HG03103 (cell line): ENCODE results near the gene EXD3.
"Not testable (repeated sequence)": the region's sequence is repeated elsewhere in the genome, so short reads cannot be mapped to it uniquely, and the experiment has no call there.

Source experiments
- ATAC-seq: cut with Tn5 transposase; IDR thresholded peaks from one replicate; pipeline ENCODE4 v1.9.1; 2021; ENCODE audit warnings: low read depth; ENCODE audit not compliant: unreplicated experiment

Gene EXD3

GRCh38 chr9:137422604-137423513 lies at the start of gene EXD3, which contains the start of gene NOXA1:
Gene EXD3 (minus strand): TSS chr9:137423162. CDS start chr9:137395357, 27,805 bp downstream.
Gene NOXA1 (plus strand): TSS chr9:137423393. CDS start chr9:137423530, 137 bp downstream.
- peak; percentile 72 for ATAC-seq

DNA sequence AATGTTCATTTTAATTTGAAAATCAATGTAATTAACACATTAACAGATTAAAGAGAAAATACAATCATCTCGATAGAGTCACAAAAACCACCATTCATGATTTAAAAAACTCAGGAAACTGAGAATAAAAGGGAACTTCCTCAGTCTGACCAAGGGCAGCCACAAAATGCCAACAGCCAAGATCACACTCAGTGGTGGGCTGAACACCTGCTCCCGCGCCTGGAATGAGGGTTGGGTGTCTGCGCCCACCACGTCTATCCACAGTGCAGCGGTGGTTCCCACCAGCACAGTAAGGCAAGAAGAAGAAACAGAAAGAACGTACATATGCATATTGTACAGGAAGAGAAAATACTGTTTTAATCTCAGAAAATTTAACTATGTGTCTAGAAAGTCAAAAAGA lies 47.8 kb upstream of the EXD3 start:
- no peak for ATAC-seq

DNA sequence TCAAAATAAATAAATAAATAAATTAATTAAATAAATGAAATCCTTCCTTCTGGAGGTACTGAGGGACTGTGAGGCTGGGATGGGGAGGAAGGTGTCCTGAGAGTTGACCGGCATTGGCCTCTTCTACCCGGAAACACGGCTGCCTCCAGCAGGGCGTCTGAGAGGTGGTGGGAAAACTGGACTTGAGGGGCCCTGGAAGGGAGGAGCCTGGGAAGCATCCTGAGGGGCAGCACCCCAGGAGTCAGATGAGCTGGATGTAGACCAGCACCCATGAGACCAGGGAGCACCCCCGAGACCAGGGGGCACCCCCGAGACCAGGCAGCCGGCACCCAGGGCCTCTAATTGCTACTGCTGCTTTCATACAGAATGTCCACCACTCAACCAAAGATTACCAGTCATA lies 44.9 kb upstream of the EXD3 start:
- no peak for ATAC-seq

DNA sequence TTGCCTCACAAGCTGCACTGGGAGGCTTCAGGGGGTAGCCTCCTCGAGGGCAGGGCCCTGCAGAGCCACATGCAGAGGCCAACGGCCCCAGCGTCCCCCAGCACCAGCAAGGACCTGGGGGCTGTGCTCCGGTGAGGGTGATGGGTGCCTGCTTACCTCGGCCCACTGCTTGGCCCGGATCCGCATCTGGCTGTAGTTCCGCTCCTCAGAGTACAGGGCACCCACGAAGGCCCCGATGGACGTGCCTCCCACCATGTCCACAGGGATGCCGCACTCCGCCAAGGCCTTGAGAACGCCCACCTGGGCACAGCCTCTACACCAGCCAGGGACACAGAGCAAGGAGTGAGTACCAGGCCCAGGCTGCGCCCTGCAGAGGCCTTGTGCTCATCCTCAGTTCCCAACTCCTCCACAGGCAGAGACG lies 44.2 kb upstream of the EXD3 start:
- ATAC-seq, result no peak

- not testable (repeated sequence) for ATAC-seq
Observed at GRCh38 chr9:137466389-137467085, 43.6 kb upstream of the EXD3 start.

GRCh38 chr9:137465720-137466388 lies 42.9 kb upstream of the EXD3 start:
- no peak for ATAC-seq

DNA sequence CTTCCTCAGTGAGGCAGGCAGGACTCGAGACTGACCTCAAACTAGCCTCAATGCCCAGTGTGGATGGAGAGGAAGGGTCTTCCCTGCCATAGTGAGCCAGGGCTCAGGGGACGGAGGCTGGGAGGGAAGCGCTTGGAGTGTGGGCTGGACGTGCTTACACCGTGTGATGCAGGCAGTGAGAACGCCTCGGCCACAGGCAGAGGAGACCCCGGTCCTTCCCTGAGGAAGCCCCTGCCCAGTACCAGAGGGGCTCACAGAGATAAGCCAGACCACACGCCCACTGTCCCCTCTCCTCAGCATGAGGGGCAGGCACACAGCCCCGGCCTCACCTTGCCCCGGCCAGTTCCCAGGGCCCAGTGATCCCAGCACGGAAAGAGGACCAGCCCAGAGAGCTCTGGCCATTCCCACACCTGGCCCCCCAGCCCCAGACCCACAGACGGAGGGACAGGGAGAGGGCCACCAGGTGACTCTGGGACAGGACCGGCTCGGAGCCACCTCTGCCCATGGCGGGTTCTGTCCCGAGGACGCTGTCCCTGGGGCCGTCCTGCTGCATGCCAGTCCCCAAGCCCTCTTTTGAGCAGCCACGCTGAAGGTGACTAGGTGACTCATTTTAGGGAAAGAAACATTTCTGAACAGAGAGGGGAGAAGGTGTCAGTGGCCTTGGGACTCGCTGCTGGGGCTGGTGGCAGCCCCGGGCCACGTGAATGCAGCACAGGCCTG lies 42.2 kb upstream of the EXD3 start:
- no peak for ATAC-seq

DNA sequence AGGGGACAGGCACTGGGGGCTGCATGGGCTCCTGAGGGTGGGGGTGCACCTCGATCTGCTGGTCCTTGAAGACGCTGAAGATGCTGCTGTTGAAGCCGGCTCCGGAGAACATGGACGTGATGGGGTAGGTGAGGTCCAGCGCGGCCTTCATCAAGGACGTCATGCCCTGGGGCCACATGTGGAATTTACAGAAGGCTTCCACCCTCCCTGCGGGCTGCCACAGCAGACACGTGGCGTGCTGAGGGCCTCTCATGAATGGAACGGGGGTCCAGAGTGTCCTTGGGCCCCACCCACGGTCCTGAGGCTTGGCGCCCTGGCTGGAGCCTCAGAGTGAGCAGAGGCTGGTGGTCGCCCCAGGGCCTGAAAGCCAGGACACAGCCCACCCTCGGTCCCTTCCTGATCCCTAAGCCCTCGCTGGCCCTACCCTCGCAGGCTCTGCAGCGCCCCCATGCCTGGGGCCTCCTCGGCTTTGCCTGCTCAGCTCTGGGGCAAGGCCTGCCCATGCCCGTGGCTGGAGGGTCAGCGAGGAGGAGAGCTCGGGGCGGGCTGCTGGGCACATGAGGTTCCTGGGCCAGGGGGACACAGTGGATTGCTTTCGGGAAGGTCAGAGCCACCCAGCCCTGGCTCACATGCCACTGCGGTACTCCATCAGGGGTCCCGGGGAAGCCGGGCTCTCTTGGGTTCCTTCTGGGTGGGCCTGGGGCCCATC lies 41.5 kb upstream of the EXD3 start:
- ATAC-seq, result no peak

DNA sequence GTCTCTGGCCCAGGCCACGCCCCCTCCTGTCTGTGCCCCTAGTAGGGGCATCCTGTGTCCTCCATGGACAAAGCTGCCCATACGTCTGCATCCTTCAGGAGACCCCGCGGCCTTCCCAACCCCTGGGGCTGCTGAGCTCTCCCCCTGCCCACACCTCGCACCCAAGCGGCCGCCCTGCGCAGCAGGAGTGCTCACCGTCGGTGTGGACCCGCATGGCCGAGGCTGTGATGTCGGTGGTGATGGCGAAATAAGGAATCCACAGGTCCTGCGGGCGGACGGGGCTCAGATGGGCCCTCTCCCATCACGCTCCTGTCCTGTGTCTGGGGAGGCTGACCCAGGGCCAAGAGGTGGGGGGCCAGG lies 40.9 kb upstream of the EXD3 start:
- no peak for ATAC-seq

DNA sequence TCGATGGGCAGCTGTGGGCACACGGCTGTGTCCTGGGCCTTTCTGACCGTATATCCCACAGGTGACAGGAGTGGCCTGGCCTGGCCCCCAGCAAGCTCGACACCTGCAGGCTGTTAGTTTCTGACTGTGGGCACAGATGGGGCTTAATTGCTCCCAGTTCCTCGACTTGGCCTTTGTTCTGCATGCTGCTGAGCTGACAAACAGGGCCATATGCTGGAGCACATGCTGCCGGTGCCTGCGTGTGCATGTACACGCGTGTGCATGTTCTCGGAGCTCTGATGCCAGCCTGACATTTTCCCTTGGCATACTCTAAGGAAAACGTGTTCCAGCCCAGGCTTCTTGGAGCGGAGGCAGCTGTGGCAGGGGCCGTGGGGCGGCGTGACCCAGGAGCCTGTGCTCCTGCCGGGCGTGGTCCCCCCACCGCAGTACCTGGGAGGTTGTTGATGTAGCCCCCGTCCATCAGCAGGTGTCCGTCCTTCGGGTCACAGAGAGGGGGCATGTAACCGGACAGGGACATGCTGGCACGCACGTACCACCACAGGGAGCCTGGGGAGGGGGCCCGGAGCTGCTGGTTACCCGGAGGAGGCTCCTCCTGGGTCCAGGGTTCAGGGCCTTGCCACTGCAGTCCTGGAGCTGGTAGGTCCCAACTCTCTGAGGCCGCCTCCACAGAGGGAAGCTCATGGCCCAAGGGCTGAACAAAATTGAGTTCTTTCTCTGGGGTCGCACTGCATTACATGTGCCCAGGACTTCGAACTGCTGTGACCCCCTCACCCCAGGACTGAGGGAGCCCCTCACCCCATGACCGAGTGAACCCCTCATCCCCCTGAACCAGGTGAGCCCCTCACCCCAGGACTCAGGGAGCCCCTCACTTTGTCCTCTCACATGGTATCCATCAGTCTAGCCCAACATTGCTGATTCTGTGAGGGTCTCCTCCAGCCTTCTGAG lies 40.3 kb upstream of the EXD3 start:
- no peak for ATAC-seq

DNA sequence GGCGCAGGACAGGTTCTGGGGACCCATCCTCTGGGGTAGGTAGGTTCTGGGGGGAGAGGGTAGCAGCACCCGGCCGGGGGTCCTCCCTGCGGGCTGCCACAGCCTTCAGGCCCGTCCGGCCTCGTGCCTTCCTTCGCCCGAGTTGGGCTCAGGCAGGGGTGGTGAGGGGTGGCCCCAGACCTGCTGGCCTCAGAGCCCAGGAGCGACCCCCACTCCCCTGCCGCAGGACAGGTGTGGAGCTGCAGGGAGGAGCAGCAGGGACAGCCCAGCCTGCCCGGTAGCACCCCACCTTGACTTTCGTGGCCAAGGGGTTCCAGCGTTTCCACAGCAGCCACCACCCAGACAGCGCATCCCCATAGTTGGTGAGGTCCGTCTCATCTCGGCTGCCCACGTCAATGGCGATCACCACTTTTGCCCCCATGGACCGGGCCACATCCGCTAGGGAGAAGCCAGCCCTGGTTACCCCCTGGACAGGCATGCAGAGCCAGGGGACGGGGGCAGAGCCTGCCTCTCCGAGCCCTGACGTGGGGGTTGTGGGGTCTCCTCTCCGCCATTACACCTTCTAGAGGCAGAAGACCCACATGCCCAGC lies 39.5 kb upstream of the EXD3 start:
- no peak for ATAC-seq

GRCh38 chr9:137461663-137462395 lies 38.9 kb upstream of the EXD3 start:
- ATAC-seq, result peak; percentile 43

DNA sequence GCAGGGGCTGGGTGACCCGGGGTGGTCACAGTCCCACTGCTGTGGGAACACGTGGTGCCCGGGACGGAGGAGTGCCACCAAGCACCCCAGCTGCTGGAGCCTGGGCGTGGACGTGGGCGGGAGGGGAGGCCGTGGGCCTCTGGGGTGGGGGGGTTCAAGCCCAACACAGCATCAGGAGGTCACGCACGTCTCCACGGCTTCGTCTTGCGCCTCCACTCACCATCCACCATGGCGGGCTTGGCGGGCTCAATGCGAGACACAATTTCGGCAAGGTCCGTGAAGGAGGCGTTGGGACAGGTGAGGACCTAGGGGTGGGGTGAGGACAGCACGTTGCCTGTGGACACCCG lies 38.3 kb upstream of the EXD3 start:
- ATAC-seq, result no peak

DNA sequence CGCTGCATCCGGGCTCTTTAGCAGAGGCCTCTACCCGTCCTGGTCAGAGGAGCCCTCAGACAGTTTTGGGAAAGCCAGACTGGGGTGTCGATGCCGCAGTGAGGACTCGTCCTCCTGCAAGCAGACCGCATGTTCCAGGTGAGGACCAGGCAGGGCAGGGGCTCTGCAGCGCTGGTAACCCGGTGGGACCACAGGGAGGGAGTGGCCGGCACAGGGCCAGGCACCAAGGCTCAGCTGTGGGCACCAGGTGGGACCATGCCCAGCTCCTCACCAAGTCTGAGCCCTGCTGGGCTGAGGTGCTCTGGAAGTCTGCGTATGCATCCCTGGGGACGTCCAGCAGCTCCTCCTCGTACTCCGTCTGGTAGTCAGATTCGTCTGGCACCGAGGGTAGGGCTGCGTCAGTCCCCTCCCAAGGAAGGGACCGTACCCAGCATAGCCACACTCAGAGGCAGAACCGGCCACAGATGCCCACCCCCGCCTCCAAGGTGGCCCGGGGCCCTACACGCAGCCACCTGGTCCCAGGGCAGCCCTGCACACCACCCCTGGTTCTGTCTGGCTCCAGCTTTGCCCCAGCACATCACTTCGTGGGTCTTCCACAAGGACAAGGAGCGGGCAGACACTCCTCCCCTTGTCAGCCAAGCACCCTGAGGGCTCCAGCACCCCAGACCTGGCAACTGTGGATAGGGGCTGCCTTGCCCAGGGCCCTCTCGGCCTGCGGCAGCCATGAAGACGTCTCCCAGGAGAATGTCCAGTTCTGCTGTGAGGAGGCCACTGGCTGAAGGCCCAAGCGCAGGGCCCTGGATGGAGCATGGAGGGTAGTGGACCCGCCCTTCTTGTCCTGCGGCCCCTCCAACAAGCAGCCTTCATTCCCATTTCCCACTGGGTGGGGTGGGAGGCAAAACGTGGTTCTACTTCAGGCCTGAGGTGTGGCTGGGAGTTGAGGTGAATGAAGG lies 37.7 kb upstream of the EXD3 start:
- ATAC-seq, result no peak

DNA sequence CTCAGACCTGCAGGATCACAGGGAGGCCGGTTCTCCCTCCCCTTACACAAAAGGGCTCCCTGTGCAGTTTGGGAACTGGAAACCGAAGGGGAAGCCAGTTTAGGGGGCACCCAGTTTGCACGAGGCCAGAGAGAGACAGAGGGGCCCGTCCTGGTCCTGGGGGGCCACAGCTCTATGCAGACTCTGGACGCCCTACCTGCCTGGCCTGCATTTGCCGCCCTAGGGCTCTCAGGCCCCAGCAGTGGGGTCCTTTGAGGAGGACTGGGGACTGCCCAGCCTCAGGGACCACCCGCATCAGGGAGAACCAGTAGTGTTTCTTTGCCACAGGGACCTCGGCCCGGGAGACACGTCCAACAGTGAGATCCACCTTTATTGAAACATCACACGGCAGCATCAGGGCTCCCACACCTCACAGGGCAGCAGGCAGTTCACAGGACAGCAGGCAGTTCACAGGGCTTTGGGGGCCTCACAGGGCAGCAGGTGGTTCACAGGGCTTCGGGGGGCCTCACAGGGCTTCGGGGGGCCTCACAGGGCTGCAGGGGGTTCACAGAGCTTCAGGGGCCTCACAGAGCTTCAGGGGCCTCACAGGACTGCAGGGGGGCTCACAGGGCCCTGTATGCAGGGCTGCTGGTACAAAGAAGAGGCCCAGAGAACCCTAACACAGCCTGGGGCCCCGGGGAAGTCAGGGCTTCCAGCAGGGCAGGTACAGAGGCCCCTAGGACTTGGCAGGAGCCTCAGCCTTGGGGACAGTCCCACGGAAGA lies 36.8 kb upstream of the EXD3 start:
- ATAC-seq, result no peak

DNA sequence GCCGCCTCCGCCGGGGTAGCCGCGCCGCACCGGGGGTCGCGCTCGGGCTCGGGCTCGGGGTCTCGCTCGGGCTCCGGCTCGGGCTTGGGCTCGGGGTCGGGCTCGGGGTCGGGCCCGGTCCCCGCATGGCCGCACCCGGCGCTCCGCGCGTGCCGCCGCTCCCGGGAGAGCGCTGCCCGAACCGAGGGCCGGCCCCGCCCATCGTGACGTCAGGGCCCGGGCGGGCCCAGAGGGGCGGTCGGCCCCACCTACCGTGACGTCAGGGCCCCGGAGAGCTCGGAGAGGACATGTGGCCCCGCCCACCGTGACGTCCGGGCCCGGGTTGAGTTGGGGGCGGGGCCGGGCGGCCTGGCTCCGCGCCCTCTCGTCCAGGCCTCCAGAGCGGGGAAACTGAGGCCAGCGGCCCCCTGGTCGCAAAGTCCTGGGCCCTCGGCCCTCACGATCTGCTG lies 36.2 kb upstream of the EXD3 start, which contains the start of gene NSMF:
Gene NSMF, minus strand, starts transcription at position 183 of the 449 bp plus-strand sequence. CDS start 232 bp downstream, outside the sequence.
- ATAC-seq, result peak; percentile 63
